H1 (cell line): Measurements from ENCODE around the gene MRPL36. TPM values are rescaled to one million over a fixed set of nuclear protein-coding genes. Genes with fewer than 3 reads are reported as not detected.

Source experiments
- CREB1 ChIP-seq: IDR thresholded peaks from 2 replicates; pipeline ENCODE4 v1.6.1; 2012; ENCODE audit warnings: inconsistent platforms
- EP300 ChIP-seq, 2 experiments: IDR thresholded peaks; 1 replicate in 1 of 2; 2 replicates in 1 of 2; pipeline ENCODE4 v1.6.1; 2011 to 2012; ENCODE audit warnings: low read depth in 2 of 2, low read length in 2 of 2, mild to moderate bottlenecking in 2 of 2, borderline replicate concordance in 1 of 2, inconsistent platforms in 1 of 2, moderate library complexity in 1 of 2
- FOSL1 ChIP-seq: IDR thresholded peaks from 2 replicates; pipeline ENCODE4 v1.6.1; 2011; ENCODE audit warnings: mild to moderate bottlenecking, low read depth, low read length, moderate library complexity; ENCODE audit not compliant: insufficient read depth
- HDAC2 ChIP-seq, 2 experiments: fragments of 300-600 bp in 1 of 2; sonication (generic) in 1 of 2; IDR thresholded peaks; 2 replicates each; pipeline ENCODE4 v1.6.1; 2011 to 2012; ENCODE audit warnings: low read depth in 2 of 2, low read length in 2 of 2, mild to moderate bottlenecking in 2 of 2, moderate library complexity in 2 of 2, borderline replicate concordance in 1 of 2, inconsistent platforms in 1 of 2
- JUN ChIP-seq: IDR thresholded peaks from 2 replicates; pipeline ENCODE4 v1.6.1; 2011; ENCODE audit warnings: low read depth, mild to moderate bottlenecking, improper control_type of control experiment, low read length
- KDM5A ChIP-seq: fragments of 200-600 bp; IDR thresholded peaks from 2 replicates; pipeline ENCODE4 v1.7.1; 2012; ENCODE audit warnings: mild to moderate bottlenecking, low read length, inconsistent platforms, mixed read lengths
- RAD21 ChIP-seq, 2 experiments: IDR thresholded peaks in 1 of 2; conservative IDR thresholded peaks in 1 of 2; 2 replicates each; pipeline ENCODE4 v1.6.1; 2011; ENCODE audit warnings: low read depth in 2 of 2, low read length in 2 of 2, improper control_type of control experiment in 1 of 2, inconsistent platforms in 1 of 2, mild to moderate bottlenecking in 1 of 2, moderate library complexity in 1 of 2
- SUZ12 ChIP-seq: fragments of 200-600 bp; sonication (generic); IDR thresholded peaks from 2 replicates; pipeline ENCODE4 v1.6.1; 2012; ENCODE audit warnings: mild to moderate bottlenecking, inconsistent platforms, low read length, moderate library complexity, mixed read lengths
- polyA plus RNA-seq, 7 experiments: library from polyadenylated mRNA; depleted of rRNA in 3 of 7; stranded (reverse) in 5 of 7; unstranded in 2 of 7; fragments of >200 nt in 5 of 7; fragments of 200-250 nt in 2 of 7; gene quantifications; 1 replicate in 5 of 7; 2 replicates in 1 of 7; 4 replicates in 1 of 7; pipeline versions ENCODE4 v1.2.1 to v1.2.3, GENCODE V29; 2011 to 2013; ENCODE audit warnings: missing spikeins in 2 of 7, mixed read lengths in 2 of 7
- total RNA-seq: library from RNA; stranded (reverse); fragmentation: NEBNext Ultra II Directional; extraction: Animal tissue kit (Norgen Biotek cat#: 25700); gene quantifications from 2 replicates; pipeline ENCODE4 v1.2.1, GENCODE V29; 2021
- TF ChIP-seq, protein P1 (sequence below): fragments of 300-600 bp; sonication (generic); IDR thresholded peaks from 2 replicates; pipeline ENCODE4 v1.7.1; 2012; ENCODE audit warnings: low read length, moderate library complexity, mild to moderate bottlenecking, inconsistent platforms; ENCODE audit not compliant: insufficient replicate concordance

Gene MRPL36
- total and polyA plus RNA-seq, 2 of the 8 experiments (the other 6 are each of a cell fraction or from before 2014, with no cell fraction given): 56.3 to 81.5 TPM

DNA sequence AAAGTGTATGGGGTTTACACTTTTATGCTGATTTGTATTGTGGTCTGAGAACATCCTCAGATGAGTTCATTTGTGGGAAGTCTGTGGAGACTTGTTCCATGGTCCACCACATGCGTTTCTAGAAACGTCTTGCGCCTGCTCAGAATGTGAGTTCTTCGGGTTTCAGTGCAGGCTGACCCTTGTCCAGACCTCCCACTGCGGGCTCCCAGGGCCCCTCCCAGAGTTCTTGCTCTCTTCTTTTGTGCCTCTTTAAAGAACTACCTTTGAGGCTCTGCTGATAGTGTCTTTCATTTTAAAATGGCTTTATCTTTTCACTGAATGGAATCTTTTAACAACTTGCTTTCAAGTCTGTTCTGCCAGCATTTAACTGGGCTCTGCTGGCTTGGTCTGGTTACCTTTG is 19.1 kb upstream of the MRPL36 start (continued):
- TF ChIP-seq, protein P1, sequence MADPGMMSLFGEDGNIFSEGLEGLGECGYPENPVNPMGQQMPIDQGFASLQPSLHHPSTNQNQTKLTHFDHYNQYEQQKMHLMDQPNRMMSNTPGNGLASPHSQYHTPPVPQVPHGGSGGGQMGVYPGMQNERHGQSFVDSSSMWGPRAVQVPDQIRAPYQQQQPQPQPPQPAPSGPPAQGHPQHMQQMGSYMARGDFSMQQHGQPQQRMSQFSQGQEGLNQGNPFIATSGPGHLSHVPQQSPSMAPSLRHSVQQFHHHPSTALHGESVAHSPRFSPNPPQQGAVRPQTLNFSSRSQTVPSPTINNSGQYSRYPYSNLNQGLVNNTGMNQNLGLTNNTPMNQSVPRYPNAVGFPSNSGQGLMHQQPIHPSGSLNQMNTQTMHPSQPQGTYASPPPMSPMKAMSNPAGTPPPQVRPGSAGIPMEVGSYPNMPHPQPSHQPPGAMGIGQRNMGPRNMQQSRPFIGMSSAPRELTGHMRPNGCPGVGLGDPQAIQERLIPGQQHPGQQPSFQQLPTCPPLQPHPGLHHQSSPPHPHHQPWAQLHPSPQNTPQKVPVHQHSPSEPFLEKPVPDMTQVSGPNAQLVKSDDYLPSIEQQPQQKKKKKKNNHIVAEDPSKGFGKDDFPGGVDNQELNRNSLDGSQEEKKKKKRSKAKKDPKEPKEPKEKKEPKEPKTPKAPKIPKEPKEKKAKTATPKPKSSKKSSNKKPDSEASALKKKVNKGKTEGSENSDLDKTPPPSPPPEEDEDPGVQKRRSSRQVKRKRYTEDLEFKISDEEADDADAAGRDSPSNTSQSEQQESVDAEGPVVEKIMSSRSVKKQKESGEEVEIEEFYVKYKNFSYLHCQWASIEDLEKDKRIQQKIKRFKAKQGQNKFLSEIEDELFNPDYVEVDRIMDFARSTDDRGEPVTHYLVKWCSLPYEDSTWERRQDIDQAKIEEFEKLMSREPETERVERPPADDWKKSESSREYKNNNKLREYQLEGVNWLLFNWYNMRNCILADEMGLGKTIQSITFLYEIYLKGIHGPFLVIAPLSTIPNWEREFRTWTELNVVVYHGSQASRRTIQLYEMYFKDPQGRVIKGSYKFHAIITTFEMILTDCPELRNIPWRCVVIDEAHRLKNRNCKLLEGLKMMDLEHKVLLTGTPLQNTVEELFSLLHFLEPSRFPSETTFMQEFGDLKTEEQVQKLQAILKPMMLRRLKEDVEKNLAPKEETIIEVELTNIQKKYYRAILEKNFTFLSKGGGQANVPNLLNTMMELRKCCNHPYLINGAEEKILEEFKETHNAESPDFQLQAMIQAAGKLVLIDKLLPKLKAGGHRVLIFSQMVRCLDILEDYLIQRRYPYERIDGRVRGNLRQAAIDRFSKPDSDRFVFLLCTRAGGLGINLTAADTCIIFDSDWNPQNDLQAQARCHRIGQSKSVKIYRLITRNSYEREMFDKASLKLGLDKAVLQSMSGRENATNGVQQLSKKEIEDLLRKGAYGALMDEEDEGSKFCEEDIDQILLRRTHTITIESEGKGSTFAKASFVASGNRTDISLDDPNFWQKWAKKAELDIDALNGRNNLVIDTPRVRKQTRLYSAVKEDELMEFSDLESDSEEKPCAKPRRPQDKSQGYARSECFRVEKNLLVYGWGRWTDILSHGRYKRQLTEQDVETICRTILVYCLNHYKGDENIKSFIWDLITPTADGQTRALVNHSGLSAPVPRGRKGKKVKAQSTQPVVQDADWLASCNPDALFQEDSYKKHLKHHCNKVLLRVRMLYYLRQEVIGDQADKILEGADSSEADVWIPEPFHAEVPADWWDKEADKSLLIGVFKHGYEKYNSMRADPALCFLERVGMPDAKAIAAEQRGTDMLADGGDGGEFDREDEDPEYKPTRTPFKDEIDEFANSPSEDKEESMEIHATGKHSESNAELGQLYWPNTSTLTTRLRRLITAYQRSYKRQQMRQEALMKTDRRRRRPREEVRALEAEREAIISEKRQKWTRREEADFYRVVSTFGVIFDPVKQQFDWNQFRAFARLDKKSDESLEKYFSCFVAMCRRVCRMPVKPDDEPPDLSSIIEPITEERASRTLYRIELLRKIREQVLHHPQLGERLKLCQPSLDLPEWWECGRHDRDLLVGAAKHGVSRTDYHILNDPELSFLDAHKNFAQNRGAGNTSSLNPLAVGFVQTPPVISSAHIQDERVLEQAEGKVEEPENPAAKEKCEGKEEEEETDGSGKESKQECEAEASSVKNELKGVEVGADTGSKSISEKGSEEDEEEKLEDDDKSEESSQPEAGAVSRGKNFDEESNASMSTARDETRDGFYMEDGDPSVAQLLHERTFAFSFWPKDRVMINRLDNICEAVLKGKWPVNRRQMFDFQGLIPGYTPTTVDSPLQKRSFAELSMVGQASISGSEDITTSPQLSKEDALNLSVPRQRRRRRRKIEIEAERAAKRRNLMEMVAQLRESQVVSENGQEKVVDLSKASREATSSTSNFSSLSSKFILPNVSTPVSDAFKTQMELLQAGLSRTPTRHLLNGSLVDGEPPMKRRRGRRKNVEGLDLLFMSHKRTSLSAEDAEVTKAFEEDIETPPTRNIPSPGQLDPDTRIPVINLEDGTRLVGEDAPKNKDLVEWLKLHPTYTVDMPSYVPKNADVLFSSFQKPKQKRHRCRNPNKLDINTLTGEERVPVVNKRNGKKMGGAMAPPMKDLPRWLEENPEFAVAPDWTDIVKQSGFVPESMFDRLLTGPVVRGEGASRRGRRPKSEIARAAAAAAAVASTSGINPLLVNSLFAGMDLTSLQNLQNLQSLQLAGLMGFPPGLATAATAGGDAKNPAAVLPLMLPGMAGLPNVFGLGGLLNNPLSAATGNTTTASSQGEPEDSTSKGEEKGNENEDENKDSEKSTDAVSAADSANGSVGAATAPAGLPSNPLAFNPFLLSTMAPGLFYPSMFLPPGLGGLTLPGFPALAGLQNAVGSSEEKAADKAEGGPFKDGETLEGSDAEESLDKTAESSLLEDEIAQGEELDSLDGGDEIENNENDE: no peak
- TF ChIP-seq HDAC2 (IDR thresholded peaks at IDR 0.05; ENCODE audit: borderline replicate concordance in 1 of 2, low read depth in 2 of 2, low read length in 2 of 2) (no peak), SUZ12 (no peak), CREB1 (no peak), EP300 (IDR thresholded peaks at IDR 0.05; ENCODE audit: borderline replicate concordance in 1 of 2, low read depth in 2 of 2, low read length in 2 of 2) (no peak), RAD21 (IDR thresholded peaks at IDR 0.05 in 1 of 2, conservative IDR thresholded peaks at IDR 0.05 in 1 of 2; ENCODE audit: low read depth in 2 of 2, low read length in 2 of 2) (no peak), KDM5A (no peak), JUN (no peak), FOSL1 (no peak)
